Measurements from ENCODE around the gene NBAS. TPM values are rescaled to one million over a fixed set of nuclear protein-coding genes. Genes with fewer than 3 reads are reported as not detected.
A peak's percentile ranks its signal among the peaks of the same experiment; 100 is the strongest.

NBAS gene
- total and polyA plus RNA-seq, 10 of the 15 experiments (the other 5 are each of a cell fraction or from before 2014, with no cell fraction given), result 4.3 to 32.7 (median 20.8) TPM

DNA sequence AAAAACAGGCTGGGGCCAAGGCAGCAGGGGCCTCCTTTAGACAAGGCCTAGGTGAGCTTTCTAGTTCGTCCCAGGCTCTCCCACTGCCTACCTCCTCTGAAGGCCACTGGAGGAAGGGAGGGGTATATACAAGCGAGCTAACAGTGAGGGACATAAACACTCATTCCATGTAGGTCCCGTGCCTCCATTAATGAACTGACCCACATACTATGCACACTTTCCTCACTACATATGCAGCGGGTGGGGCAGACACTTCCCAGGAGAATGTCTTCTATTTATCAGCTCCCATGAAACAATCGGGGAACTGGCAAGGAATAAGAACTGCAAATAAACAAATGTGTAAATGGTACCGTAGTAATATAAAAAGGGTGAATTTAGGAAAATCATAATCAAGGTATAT, 336.5 kb downstream of the NBAS start:
- no peak for ATAC-seq
- no TSS peak for BruUV-seq (replicated peaks)
- Histone ChIP-seq H3K4me2 (ENCODE audit: control insufficient read depth, insufficient read depth) (no peak overlapping the region), H3K27me3 (replicated peaks in 1 of 2; ENCODE audit: control insufficient read depth in 2 of 2, insufficient read depth in 2 of 2, low read length in 1 of 2) (no peaks in the 10 kb centered on the region), H3K9ac (ENCODE audit: control insufficient read depth, insufficient read depth, low read length) (no peak overlapping the region), H3K36me3 (ENCODE audit: control insufficient read depth in 2 of 2, insufficient read depth in 2 of 2, low read length in 1 of 2) (no peaks in the 10 kb centered on the region), H3K4me1 (ENCODE audit: control insufficient read depth, insufficient read depth, low read length) (no peaks in the 10 kb centered on the region), H3K27ac (ENCODE audit: control insufficient read depth, insufficient read depth) (no peak overlapping the region), H2AFZ (ENCODE audit: control insufficient read depth, low read depth, low read length) (no peak overlapping the region), H3K79me2 (ENCODE audit: control insufficient read depth, insufficient read depth, low read length) (no peaks in the 10 kb centered on the region), H3K9me3 (replicated peaks; ENCODE audit: control insufficient read depth, insufficient read depth, low read length) (no peaks in the 10 kb centered on the region), H3K4me3 (no peak overlapping the region), H4K20me1 (ENCODE audit: control insufficient read depth, insufficient read depth) (no peaks in the 10 kb centered on the region)
- 88% methylated on average over 6 of the region's 6 CpGs for WGBS (ENCODE audit: insufficient coverage, insufficient replicate concordance, low lambda C conversion rate, missing lambda C conversion rate)
- ChIA-PET CTCF (no interaction called here), SMC1A (ENCODE audit: uncharacterized antibody, unreplicated experiment) (no interaction called here), RAD21 (ENCODE audit: unreplicated experiment) (no interaction called here), POLR2A (no interaction called here)
- intact Hi-C loops (cut with micrococcal nuclease; ENCODE audit: unreplicated experiment), result no loop called here
- TF ChIP-seq RFX5 (IDR thresholded peaks at IDR 0.05; ENCODE audit: low read depth, low read length), result no peak
- TF ChIP-seq PKNOX1 (IDR thresholded peaks at IDR 0.05), result no peak
- TF ChIP-seq, protein P1, sequence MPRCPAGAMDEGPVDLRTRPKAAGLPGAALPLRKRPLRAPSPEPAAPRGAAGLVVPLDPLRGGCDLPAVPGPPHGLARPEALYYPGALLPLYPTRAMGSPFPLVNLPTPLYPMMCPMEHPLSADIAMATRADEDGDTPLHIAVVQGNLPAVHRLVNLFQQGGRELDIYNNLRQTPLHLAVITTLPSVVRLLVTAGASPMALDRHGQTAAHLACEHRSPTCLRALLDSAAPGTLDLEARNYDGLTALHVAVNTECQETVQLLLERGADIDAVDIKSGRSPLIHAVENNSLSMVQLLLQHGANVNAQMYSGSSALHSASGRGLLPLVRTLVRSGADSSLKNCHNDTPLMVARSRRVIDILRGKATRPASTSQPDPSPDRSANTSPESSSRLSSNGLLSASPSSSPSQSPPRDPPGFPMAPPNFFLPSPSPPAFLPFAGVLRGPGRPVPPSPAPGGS (IDR thresholded peaks at IDR 0.05; ENCODE audit: borderline replicate concordance, insufficient read depth, low read depth, low read length, poor library complexity, severe bottlenecking), result no peak
- TF ChIP-seq RCOR1 (conservative IDR thresholded peaks at IDR 0.05; ENCODE audit: low read depth, low read length), result no peak
- TF ChIP-seq TCF12 (IDR thresholded peaks at IDR 0.05; ENCODE audit: low read depth, low read length), result no peak
- TF ChIP-seq BCL11A (IDR thresholded peaks at IDR 0.05; ENCODE audit: low read depth, low read length), result no peak
- TF ChIP-seq ELK1 (IDR thresholded peaks at IDR 0.05; ENCODE audit: low read depth, low read length), result no peak
- TF ChIP-seq MEF2A (IDR thresholded peaks at IDR 0.05; ENCODE audit: insufficient read depth, low read depth, low read length), result no peak
- no peak for TF ChIP-seq STAT3 (IDR thresholded peaks at IDR 0.05; ENCODE audit: low read depth, low read length)
- TF ChIP-seq BHLHE40 (IDR thresholded peaks at IDR 0.05; ENCODE audit: borderline replicate concordance in 1 of 2, low read depth in 2 of 2, low read length in 1 of 2), result no peak
- TF ChIP-seq E2F8 (IDR thresholded peaks at IDR 0.05; ENCODE audit: low read depth, partially characterized antibody), result no peak
- no peak for TF ChIP-seq SMAD5 (IDR thresholded peaks at IDR 0.05; ENCODE audit: low read depth)
- no peak for TF ChIP-seq ZNF592 (IDR thresholded peaks at IDR 0.05)
- no peak for TF ChIP-seq RELA (IDR thresholded peaks at IDR 0.05; ENCODE audit: borderline replicate concordance, partially characterized antibody)
- no peak for DNase-seq (ENCODE audit: low read depth, low spot score)
- FAIRE-seq, result peak; percentile 44
- in situ Hi-C loops (cut with MboI), result no loop called here

All from GM12878 (cell line).